PC-3 (cell line): ENCODE results near the gene SENP3. TPM values are rescaled to one million over a fixed set of nuclear protein-coding genes. Genes with fewer than 3 reads are reported as not detected.

ENCODE experiments used
- ATAC-seq: fragments of 200-7000 bp; cut with Tn5 transposase; 2 replicates; pipeline ENCODE4 v1.9.1; 2020; ENCODE audit warnings: mild to moderate bottlenecking, moderate library complexity
- BruUV-seq: library from RNA; stranded (reverse); fragments of 400-500 nt; replicated peaks from 2 replicates; lab custom pipeline; 2021; lab: Mats Ljungman, UMichigan
- CTCF ChIA-PET: fragments of 300-600 bp; sonication (Branson Sonifier 250); formaldehyde crosslinking; loops from one replicate; lab custom pipeline; 2022; ENCODE audit warnings: antibody characterized with exemption; lab: Charles Lee
- POLR2A ChIA-PET: fragments of 300-600 bp; sonication (Branson Sonifier 250); formaldehyde crosslinking; loops from one replicate; lab custom pipeline; 2022; ENCODE audit warnings: antibody characterized with exemption; ENCODE audit not compliant: unreplicated experiment; lab: Charles Lee
- DNase-seq: peaks from one replicate; pipeline ENCODE4 v3.0.0-alpha.2; 2015
- H2AFZ ChIP-seq: fragments of 300-600 bp; sonication (generic); 2 replicates; pipeline ENCODE4 v1.6.0; 2016; ENCODE audit warnings: antibody characterized with exemption, low read length
- H3F3A ChIP-seq: fragments of 300-600 bp; sonication (generic); one replicate; pipeline ENCODE4 v1.6.0; 2017; ENCODE audit warnings: antibody characterized with exemption, low read length, control low read depth, mild to moderate bottlenecking; ENCODE audit not compliant: unreplicated experiment
- H3K27ac ChIP-seq: fragments of 300-600 bp; sonication (generic); 2 replicates; pipeline ENCODE4 v1.5.1; 2016; ENCODE audit warnings: mild to moderate bottlenecking, low read length
- H3K27me3 ChIP-seq: fragments of 300-600 bp; sonication (generic); 2 replicates; pipeline ENCODE4 v1.6.1; 2016; ENCODE audit warnings: low read length, mixed read lengths
- H3K36me3 ChIP-seq: fragments of 300-600 bp; sonication (generic); 2 replicates; pipeline ENCODE4 v1.6.1; 2016; ENCODE audit warnings: low read depth, mixed run types, low read length, mixed read lengths
- H3K4me1 ChIP-seq: fragments of 300-600 bp; sonication (generic); 2 replicates; pipeline ENCODE4 v1.5.1; 2016; ENCODE audit warnings: low read length; ENCODE audit not compliant: insufficient read depth
- H3K4me2 ChIP-seq: fragments of 300-600 bp; sonication (generic); 2 replicates; pipeline ENCODE4 v1.6.0; 2016; ENCODE audit warnings: low read length
- H3K4me3 ChIP-seq: fragments of 300-600 bp; sonication (generic); 2 replicates; pipeline ENCODE4 v1.5.1; 2016; ENCODE audit warnings: mild to moderate bottlenecking, low read length, mixed read lengths
- H3K79me2 ChIP-seq: fragments of 300-600 bp; sonication (generic); 2 replicates; pipeline ENCODE4 v1.6.1; 2017; ENCODE audit warnings: low read length, mixed read lengths
- H3K9ac ChIP-seq: fragments of 300-600 bp; sonication (generic); 2 replicates; pipeline ENCODE4 v1.6.0; 2016; ENCODE audit warnings: mild to moderate bottlenecking, low read length
- H3K9me2 ChIP-seq: fragments of 300-600 bp; sonication (generic); replicated peaks from 2 replicates; pipeline ENCODE4 v1.6.1; 2016; ENCODE audit warnings: mixed run types, low read length, mixed read lengths
- H3K9me3 ChIP-seq: fragments of 300-600 bp; sonication (generic); 2 replicates; pipeline ENCODE4 v1.6.1; 2016; ENCODE audit warnings: low read length, mixed read lengths
- H4K20me1 ChIP-seq: fragments of 300-600 bp; sonication (generic); 2 replicates; pipeline ENCODE4 v1.6.1; 2016; ENCODE audit warnings: low read length, mixed read lengths
- EZH2 ChIP-seq: fragments of 300-600 bp; sonication (generic); IDR thresholded peaks from one replicate; pipeline ENCODE4 v1.6.1; 2017; ENCODE audit warnings: antibody characterized with exemption, mild to moderate bottlenecking, low read length; ENCODE audit not compliant: unreplicated experiment
- EZH2phosphoT487 ChIP-seq: fragments of 300-600 bp; sonication (generic); IDR thresholded peaks from 2 replicates; pipeline ENCODE4 v1.6.1; 2018; ENCODE audit warnings: mild to moderate bottlenecking, antibody characterized with exemption, low read length, borderline replicate concordance
- intact Hi-C: fragments of 100-400 bp; cut with micrococcal nuclease; formaldehyde crosslinking; loops from 2 replicates; pipeline ENCODE4 v1.9.0; 2023
- total RNA-seq: library from RNA; depleted of rRNA; stranded (reverse); fragments of >200 nt; gene quantifications from 2 replicates; pipeline ENCODE4 v1.2.3, GENCODE V29; 2014
- TF ChIP-seq, protein P1 (sequence below): fragments of 300-600 bp; sonication (generic); conservative IDR thresholded peaks from 2 replicates; pipeline ENCODE4 v1.5.1; 2017; ENCODE audit warnings: antibody characterized with exemption, low read depth, mild to moderate bottlenecking, low read length

The SENP3 gene
- total RNA-seq, 1 experiment from 2014 or later = 82.8 TPM

DNA sequence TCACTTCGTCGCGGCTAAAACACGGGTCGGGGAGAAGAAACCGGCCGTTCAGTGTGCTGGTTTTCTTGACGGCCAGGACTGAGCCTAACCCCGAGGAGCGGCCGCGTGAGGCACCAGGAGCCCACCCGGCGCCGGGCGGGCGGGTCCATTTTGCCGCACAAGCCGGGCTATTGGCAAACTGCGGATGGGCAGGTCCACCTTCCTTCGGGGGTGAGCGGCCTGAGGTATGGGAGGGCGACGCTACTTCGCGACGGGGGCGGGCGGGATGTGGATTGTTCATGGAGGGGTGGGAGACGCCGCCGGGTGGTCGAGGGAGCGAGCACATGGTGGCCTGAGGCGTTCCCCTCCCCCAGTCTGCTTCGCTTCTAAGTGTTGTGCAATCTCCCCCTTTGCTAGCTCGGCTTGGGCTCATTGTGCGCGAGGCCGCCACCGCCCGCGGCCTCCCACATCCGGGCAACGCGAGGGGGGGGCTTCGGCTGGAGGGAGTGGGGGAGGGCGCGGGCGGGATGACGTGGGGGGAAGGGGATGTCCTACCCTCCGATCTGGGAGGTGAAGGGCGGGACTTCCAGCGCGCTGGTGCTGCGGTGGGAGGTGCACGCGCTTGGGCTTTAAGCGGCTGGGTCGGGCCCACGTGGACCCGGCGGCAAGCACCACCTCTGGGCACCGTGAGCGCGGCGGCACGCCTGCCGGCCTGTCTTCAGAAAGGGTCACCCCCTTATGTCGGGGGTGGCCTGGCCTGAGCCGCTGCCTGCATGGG lies 11.8 kb downstream of the SENP3 start:
- TF ChIP-seq EZH2 = no peak
- no peak for TF ChIP-seq EZH2phosphoT487
- TF ChIP-seq, protein P1, sequence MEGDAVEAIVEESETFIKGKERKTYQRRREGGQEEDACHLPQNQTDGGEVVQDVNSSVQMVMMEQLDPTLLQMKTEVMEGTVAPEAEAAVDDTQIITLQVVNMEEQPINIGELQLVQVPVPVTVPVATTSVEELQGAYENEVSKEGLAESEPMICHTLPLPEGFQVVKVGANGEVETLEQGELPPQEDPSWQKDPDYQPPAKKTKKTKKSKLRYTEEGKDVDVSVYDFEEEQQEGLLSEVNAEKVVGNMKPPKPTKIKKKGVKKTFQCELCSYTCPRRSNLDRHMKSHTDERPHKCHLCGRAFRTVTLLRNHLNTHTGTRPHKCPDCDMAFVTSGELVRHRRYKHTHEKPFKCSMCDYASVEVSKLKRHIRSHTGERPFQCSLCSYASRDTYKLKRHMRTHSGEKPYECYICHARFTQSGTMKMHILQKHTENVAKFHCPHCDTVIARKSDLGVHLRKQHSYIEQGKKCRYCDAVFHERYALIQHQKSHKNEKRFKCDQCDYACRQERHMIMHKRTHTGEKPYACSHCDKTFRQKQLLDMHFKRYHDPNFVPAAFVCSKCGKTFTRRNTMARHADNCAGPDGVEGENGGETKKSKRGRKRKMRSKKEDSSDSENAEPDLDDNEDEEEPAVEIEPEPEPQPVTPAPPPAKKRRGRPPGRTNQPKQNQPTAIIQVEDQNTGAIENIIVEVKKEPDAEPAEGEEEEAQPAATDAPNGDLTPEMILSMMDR = no peak
- Histone ChIP-seq H3K4me2 (peak overlapping the region; percentile 92), H2AFZ (no peak overlapping the region), H3K27ac (peak overlapping the region; percentile 89), H3K4me1 (peaks cover 40% of the 10 kb centered on the region), H3K9me2 (no peaks in the 10 kb centered on the region), H3F3A (peaks cover 31% of the 10 kb centered on the region), H3K9ac (peak overlapping the region; percentile 100), H3K4me3 (peak overlapping the region; percentile 97), H3K79me2 (peaks cover 47% of the 10 kb centered on the region), H4K20me1 (peaks cover 51% of the 10 kb centered on the region), H3K9me3 (no peaks in the 10 kb centered on the region), H3K27me3 (no peaks in the 10 kb centered on the region), H3K36me3 (peaks cover 61% of the 10 kb centered on the region)
- ATAC-seq (peak; percentile 13), DNase-seq (peak; percentile 74)
- CTCF ChIA-PET = interaction anchor here (0.6 kb wide), 1 partner anchor 28 kb away, joined by 3 read pairs; no protein-coding TSS in a partner anchor
- intact Hi-C loops = no loop called here
- POLR2A ChIA-PET = interaction anchor here (0.6 kb wide), 2 partner anchors 14 to 140 kb away, joined by 4 read pairs; no protein-coding TSS in a partner anchor
- BruUV-seq = TSS peak; percentile 52

DNA sequence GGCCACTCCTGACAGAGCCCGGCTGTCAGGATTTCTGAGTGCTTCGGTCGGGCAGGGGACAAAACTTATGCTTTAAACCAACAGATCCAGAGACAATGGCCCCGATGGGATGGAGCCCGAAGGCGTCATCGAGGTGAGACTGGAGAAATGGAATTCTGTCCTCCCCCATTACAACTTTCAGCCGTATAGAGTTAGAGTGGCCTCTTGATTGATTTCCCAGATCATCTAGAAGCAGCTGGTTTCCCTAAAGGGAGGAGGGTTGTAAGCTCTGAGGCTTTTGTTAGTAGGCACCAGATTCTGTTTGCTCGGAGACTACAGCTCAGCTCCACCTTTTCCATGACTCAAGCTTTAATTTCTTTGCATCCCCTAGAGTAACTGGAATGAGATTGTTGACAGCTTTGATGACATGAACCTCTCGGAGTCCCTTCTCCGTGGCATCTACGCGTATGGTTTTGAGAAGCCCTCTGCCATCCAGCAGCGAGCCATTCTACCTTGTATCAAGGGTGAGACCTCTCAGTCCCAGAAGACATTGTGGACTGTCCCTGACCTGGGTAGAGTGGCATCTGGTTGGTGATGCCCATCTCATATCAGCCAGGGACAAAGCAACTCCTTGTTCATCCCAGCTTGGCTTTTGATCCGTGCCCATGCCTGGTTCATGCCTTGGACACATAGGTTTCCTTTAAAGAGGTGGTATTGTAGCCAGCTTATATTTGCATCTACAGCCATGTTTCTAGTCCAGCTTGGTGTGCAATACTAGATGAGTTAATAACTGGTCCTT lies 12.6 kb downstream of the SENP3 start:
- ChIA-PET POLR2A (interaction anchor here (0.6 kb wide), 2 partner anchors 13 to 139 kb away, joined by 4 read pairs; no protein-coding TSS in a partner anchor), CTCF (interaction anchor here (0.6 kb wide), 1 partner anchor 28 kb away, joined by 3 read pairs; no protein-coding TSS in a partner anchor)
- Histone ChIP-seq H3K9ac (peak overlapping the region; percentile 100), H3K27me3 (no peaks in the 10 kb centered on the region), H3K9me2 (no peaks in the 10 kb centered on the region), H3K27ac (peak overlapping the region; percentile 89), H3K4me2 (peak overlapping the region; percentile 92), H3F3A (peaks cover 37% of the 10 kb centered on the region), H3K4me3 (peak overlapping the region; percentile 97), H4K20me1 (peaks cover 51% of the 10 kb centered on the region), H3K9me3 (no peaks in the 10 kb centered on the region), H3K36me3 (peaks cover 57% of the 10 kb centered on the region), H3K79me2 (peaks cover 47% of the 10 kb centered on the region), H3K4me1 (peaks cover 46% of the 10 kb centered on the region), H2AFZ (no peak overlapping the region)
- BruUV-seq = TSS peak; percentile 14
- ATAC-seq (no peak), DNase-seq (no peak)
- no peak for TF ChIP-seq EZH2
- TF ChIP-seq, protein P1 = no peak
- no peak for TF ChIP-seq EZH2phosphoT487
- intact Hi-C loops = no loop called here
